HG02623 (cell line): Measurements from ENCODE around the gene ANKRD52.
A peak's percentile ranks its signal among the peaks of the same experiment; 100 is the strongest.
"Not testable (repeated sequence)": the region's sequence is repeated elsewhere in the genome, so short reads cannot be mapped to it uniquely, and the experiment has no call there.

Experiments
- ATAC-seq: cut with Tn5 transposase; IDR thresholded peaks from one replicate; pipeline ENCODE4 v1.9.1; 2021; ENCODE audit warnings: moderate library complexity; ENCODE audit not compliant: unreplicated experiment

Gene ANKRD52

GRCh38 chr12:56274299-56274698, 16.1 kb upstream of the ANKRD52 start:
- ATAC-seq = no peak

GRCh38 chr12:56272468-56272867, 14.3 kb upstream of the ANKRD52 start:
- ATAC-seq = not testable (repeated sequence)

- ATAC-seq = no peak
Observed at GRCh38 chr12:56271031-56271430, 12.8 kb upstream of the ANKRD52 start.

GRCh38 chr12:56267443-56268071, 9.4 kb upstream of the ANKRD52 start:
- ATAC-seq = peak; percentile 9

- ATAC-seq = peak; percentile 86
Observed at GRCh38 chr12:56266693-56267442, 8.7 kb upstream of the ANKRD52 start, which contains the start of gene COQ10A. TSS of gene COQ10A (plus strand) at chr12:56266942. CDS start at chr12:56267119, 177 bp downstream.

- not testable (repeated sequence) for ATAC-seq
Observed at GRCh38 chr12:56266068-56266692, 8.0 kb upstream of the ANKRD52 start.

- not testable (repeated sequence) for ATAC-seq
Observed at GRCh38 chr12:56262955-56263354, 4.8 kb upstream of the ANKRD52 start.

GRCh38 chr12:56261503-56262232, 3.5 kb upstream of the ANKRD52 start:
- no peak for ATAC-seq

GRCh38 chr12:56260921-56261320, 2.7 kb upstream of the ANKRD52 start:
- ATAC-seq = no peak

GRCh38 chr12:56260380-56260779, 2.2 kb upstream of the ANKRD52 start:
- ATAC-seq = no peak

GRCh38 chr12:56258820-56259183, 618 bp upstream of the ANKRD52 start:
- ATAC-seq = no peak

- ATAC-seq = no peak
Observed at GRCh38 chr12:56257491-56258067, 605 bp downstream of the ANKRD52 start.

GRCh38 chr12:56257071-56257470, 1.1 kb downstream of the ANKRD52 start:
- no peak for ATAC-seq

- ATAC-seq = no peak
Observed at GRCh38 chr12:56256326-56256960, 1.7 kb downstream of the ANKRD52 start.

- no peak for ATAC-seq
Observed at GRCh38 chr12:56255671-56256070, 2.5 kb downstream of the ANKRD52 start.

- ATAC-seq = no peak
Observed at GRCh38 chr12:56253091-56253490, 5.1 kb downstream of the ANKRD52 start.

GRCh38 chr12:56252649-56253048, 5.5 kb downstream of the ANKRD52 start:
- ATAC-seq = no peak

- ATAC-seq = no peak
Observed at GRCh38 chr12:56248711-56249110, 9.5 kb downstream of the ANKRD52 start.

GRCh38 chr12:56247923-56248322, 10.3 kb downstream of the ANKRD52 start:
- ATAC-seq = no peak

- no peak for ATAC-seq
Observed at GRCh38 chr12:56244494-56244893, 13.7 kb downstream of the ANKRD52 start.
